ENCODE measurements around the gene TSPEAR.

Gene TSPEAR

GRCh38 chr21:44752671-44753235 lies 41.4 kb upstream of the TSPEAR start:
- no peaks in the 10 kb centered on the region for H3K79me2 ChIP-seq (ENCODE audit: insufficient read depth, low read length)
- no peak for TF ChIP-seq EZH2 (IDR thresholded peaks at IDR 0.05; ENCODE audit: borderline replicate concordance, low read length)
- TF ChIP-seq CTCF (IDR thresholded peaks at IDR 0.05; ENCODE audit: low read length): no peak
- H3F3A ChIP-seq (ENCODE audit: insufficient read depth, low read length): no peaks in the 10 kb centered on the region
- H3K9me2 ChIP-seq (ENCODE audit: low read depth, low read length): no peaks in the 10 kb centered on the region
- H3K4me3 ChIP-seq (ENCODE audit: low read depth, low read length, poor library complexity, severe bottlenecking): no peak overlapping the region
- H3K4me2 ChIP-seq (ENCODE audit: low read length): no peak overlapping the region
- H3K9me3 ChIP-seq (ENCODE audit: low read length): no peaks in the 10 kb centered on the region
- no peaks in the 10 kb centered on the region for H3K4me1 ChIP-seq (ENCODE audit: insufficient read depth, low read length, severe bottlenecking)
- H4K20me1 ChIP-seq (ENCODE audit: insufficient read depth, low read length): no peaks in the 10 kb centered on the region
- H3K27me3 ChIP-seq (ENCODE audit: insufficient read depth, low read length): peaks cover 10% of the 10 kb centered on the region; the same call in 1 of the 2 replicates
- no peak overlapping the region for H3K27ac ChIP-seq (ENCODE audit: low read depth, low read length, poor library complexity, severe bottlenecking)
- no peak overlapping the region for H3K9ac ChIP-seq (ENCODE audit: low read length)
- H2AFZ ChIP-seq (ENCODE audit: low read length): no peak overlapping the region
- no peaks in the 10 kb centered on the region for H3K36me3 ChIP-seq (ENCODE audit: insufficient read depth, low read length)

- Histone ChIP-seq H3K4me3 (ENCODE audit: low read depth, low read length, poor library complexity, severe bottlenecking) (no peak overlapping the region), H2AFZ (ENCODE audit: low read length) (no peak overlapping the region), H3K4me1 (ENCODE audit: insufficient read depth, low read length, severe bottlenecking) (no peaks in the 10 kb centered on the region), H3K4me2 (ENCODE audit: low read length) (no peak overlapping the region), H3K79me2 (ENCODE audit: insufficient read depth, low read length) (no peaks in the 10 kb centered on the region), H3K9ac (ENCODE audit: low read length) (no peak overlapping the region), H3F3A (ENCODE audit: insufficient read depth, low read length) (no peaks in the 10 kb centered on the region), H3K27ac (ENCODE audit: low read depth, low read length, poor library complexity, severe bottlenecking) (no peak overlapping the region), H4K20me1 (ENCODE audit: insufficient read depth, low read length) (no peaks in the 10 kb centered on the region), H3K9me2 (ENCODE audit: low read depth, low read length) (no peaks in the 10 kb centered on the region), H3K27me3 (ENCODE audit: insufficient read depth, low read length) (peaks cover 10% of the 10 kb centered on the region; the same call in 1 of the 2 replicates), H3K9me3 (ENCODE audit: low read length) (no peaks in the 10 kb centered on the region), H3K36me3 (ENCODE audit: insufficient read depth, low read length) (no peaks in the 10 kb centered on the region)
- TF ChIP-seq EZH2 (IDR thresholded peaks at IDR 0.05; ENCODE audit: borderline replicate concordance, low read length): no peak
- no peak for TF ChIP-seq CTCF (IDR thresholded peaks at IDR 0.05; ENCODE audit: low read length)
These were observed 40.6 kb upstream of the TSPEAR start for GRCh38 chr21:44751799-44752636.

- H3F3A ChIP-seq (ENCODE audit: insufficient read depth, low read length): no peaks in the 10 kb centered on the region
- H3K4me1 ChIP-seq (ENCODE audit: insufficient read depth, low read length, severe bottlenecking): no peaks in the 10 kb centered on the region
- no peaks in the 10 kb centered on the region for H3K79me2 ChIP-seq (ENCODE audit: insufficient read depth, low read length)
- H2AFZ ChIP-seq (ENCODE audit: low read length): no peak overlapping the region
- no peaks in the 10 kb centered on the region for H4K20me1 ChIP-seq (ENCODE audit: insufficient read depth, low read length)
- H3K27ac ChIP-seq (ENCODE audit: low read depth, low read length, poor library complexity, severe bottlenecking): no peak overlapping the region
- TF ChIP-seq EZH2 (IDR thresholded peaks at IDR 0.05; ENCODE audit: borderline replicate concordance, low read length) (no peak), CTCF (IDR thresholded peaks at IDR 0.05; ENCODE audit: low read length) (no peak)
- H3K4me3 ChIP-seq (ENCODE audit: low read depth, low read length, poor library complexity, severe bottlenecking): no peak overlapping the region
- no peak overlapping the region for H3K9ac ChIP-seq (ENCODE audit: low read length)
- H3K27me3 ChIP-seq (ENCODE audit: insufficient read depth, low read length): peaks cover 10% of the 10 kb centered on the region; the same call in 1 of the 2 replicates
- H3K9me2 ChIP-seq (ENCODE audit: low read depth, low read length): no peaks in the 10 kb centered on the region
- H3K4me2 ChIP-seq (ENCODE audit: low read length): no peak overlapping the region
- H3K9me3 ChIP-seq (ENCODE audit: low read length): no peaks in the 10 kb centered on the region
- no peaks in the 10 kb centered on the region for H3K36me3 ChIP-seq (ENCODE audit: insufficient read depth, low read length)
These were observed 39.9 kb upstream of the TSPEAR start for GRCh38 chr21:44751186-44751798.
